A673 (cell line): ENCODE data around the gene CAPN5. TPM values are rescaled to one million over a fixed set of nuclear protein-coding genes. Genes with fewer than 3 reads are reported as not detected.

Experiments used
- BruUV-seq: library from RNA; stranded (reverse); fragments of 400-500 nt; replicated peaks from 2 replicates; lab custom pipeline; 2021; lab: Mats Ljungman, UMichigan
- CTCF ChIA-PET: fragments of 300-600 bp; sonication (Branson Sonifier 250); formaldehyde crosslinking; loops from one replicate; lab custom pipeline; 2022; ENCODE audit warnings: antibody characterized with exemption; lab: Charles Lee
- POLR2A ChIA-PET: fragments of 300-600 bp; sonication (Branson Sonifier 250); formaldehyde crosslinking; loops from one replicate; lab custom pipeline; 2022; ENCODE audit warnings: antibody characterized with exemption; ENCODE audit not compliant: low non-redundant PET; lab: Charles Lee
- DNase-seq: peaks from one replicate; pipeline ENCODE4 v3.0.0-alpha.2; 2015; ENCODE audit warnings: low spot score
- H3K27ac ChIP-seq: fragments of 200-600 bp; sonication (generic); 2 replicates; pipeline ENCODE4 v1.5.1; 2016; ENCODE audit warnings: mixed run types, low read depth, mild to moderate bottlenecking, mixed read lengths, antibody characterized with exemption, low read length; ENCODE audit not compliant: poor library complexity, severe bottlenecking
- H3K27me3 ChIP-seq: fragments of 200-600 bp; sonication (generic); replicated peaks from 2 replicates; pipeline ENCODE4 v1.6.1; 2017; ENCODE audit warnings: mixed run types, low read depth, mild to moderate bottlenecking, mixed read lengths, antibody characterized with exemption, low read length; ENCODE audit not compliant: insufficient read depth, poor library complexity
- H3K36me3 ChIP-seq: fragments of 200-600 bp; sonication (generic); 2 replicates; pipeline ENCODE4 v1.6.1; 2016; ENCODE audit warnings: mixed run types, mild to moderate bottlenecking, mixed read lengths, antibody characterized with exemption, low read length; ENCODE audit not compliant: insufficient read depth, poor library complexity, severe bottlenecking
- H3K4me1 ChIP-seq: fragments of 200-600 bp; sonication (generic); 2 replicates; pipeline ENCODE4 v1.6.1; 2017; ENCODE audit warnings: mixed run types, mild to moderate bottlenecking, mixed read lengths, antibody characterized with exemption, low read length; ENCODE audit not compliant: insufficient read depth, poor library complexity, severe bottlenecking
- H3K4me3 ChIP-seq: fragments of 200-600 bp; sonication (generic); 2 replicates; pipeline ENCODE4 v1.5.1; 2016; ENCODE audit warnings: low read depth, mixed run types, mild to moderate bottlenecking, mixed read lengths, low read length; ENCODE audit not compliant: poor library complexity, severe bottlenecking
- H3K9me3 ChIP-seq: fragments of 200-600 bp; sonication (generic); 2 replicates; pipeline ENCODE4 v1.6.1; 2016; ENCODE audit warnings: mixed run types, low read depth, mild to moderate bottlenecking, mixed read lengths, antibody characterized with exemption, low read length; ENCODE audit not compliant: poor library complexity, severe bottlenecking
- CTCF ChIP-seq: fragments of 300-800, 200-600 bp; sonication (generic); conservative IDR thresholded peaks from 2 replicates; pipeline ENCODE4 v1.5.1; 2017; ENCODE audit warnings: low read depth, mild to moderate bottlenecking, antibody characterized with exemption, low read length, moderate library complexity, mixed read lengths
- EZH2 ChIP-seq: fragments of 200-600 bp; sonication (generic); IDR thresholded peaks from 2 replicates; pipeline ENCODE4 v1.6.1; 2017; ENCODE audit warnings: borderline replicate concordance, low read depth, mild to moderate bottlenecking, mixed read lengths, antibody characterized with exemption, low read length; ENCODE audit not compliant: poor library complexity, severe bottlenecking
- intact Hi-C: fragments of 100-400 bp; cut with micrococcal nuclease; formaldehyde crosslinking; loops from one replicate; pipeline ENCODE4 v1.10.0; 2022; ENCODE audit not compliant: unreplicated experiment
- total RNA-seq: library from RNA; stranded (reverse); gene quantifications from 2 replicates; pipeline ENCODE4 v1.2.3, GENCODE V29; 2021

The CAPN5 gene
- total RNA-seq, 1 experiment from 2014 or later = 4.3 TPM

- DNase-seq = no peak
- Histone ChIP-seq H3K4me1 (no peaks in the 10 kb centered on the region), H3K27me3 (no peaks in the 10 kb centered on the region), H3K27ac (no peak overlapping the region), H3K36me3 (no peaks in the 10 kb centered on the region), H3K9me3 (no peaks in the 10 kb centered on the region), H3K4me3 (no peak overlapping the region)
- ChIA-PET CTCF (no interaction called here), POLR2A (no interaction called here)
- no TSS peak for BruUV-seq
- intact Hi-C loops = no loop called here
- no peak for TF ChIP-seq CTCF
- no peak for TF ChIP-seq EZH2
These were observed 107.8 kb downstream of the CAPN5 start for GRCh38 chr11:77174559-77174958.

- BruUV-seq = no TSS peak
- no peak for DNase-seq
- Histone ChIP-seq H3K4me1 (no peaks in the 10 kb centered on the region), H3K9me3 (no peaks in the 10 kb centered on the region), H3K4me3 (no peak overlapping the region), H3K27ac (no peak overlapping the region), H3K27me3 (no peaks in the 10 kb centered on the region), H3K36me3 (no peaks in the 10 kb centered on the region)
- intact Hi-C loops = no loop called here
- ChIA-PET CTCF (no interaction called here), POLR2A (no interaction called here)
- TF ChIP-seq CTCF (no peak), EZH2 (no peak)
These were observed 108.5 kb downstream of the CAPN5 start for GRCh38 chr11:77175021-77175842.

Other genes starting within 250 kb of the CAPN5 start
- 30.2 and 31.0 TPM in 2 replicates for gene ACER3, start 206.1 kb upstream of the CAPN5 start, total RNA-seq
- gene B3GNT6, start 32.6 kb upstream of the CAPN5 start, total RNA-seq = not detected in 2 replicates
- not detected in 2 replicates for gene OMP, start 35.9 kb downstream of the CAPN5 start, total RNA-seq
- gene MYO7A, start 61.3 kb downstream of the CAPN5 start, total RNA-seq = not detected in 2 replicates
- gene GDPD4, start 234.7 kb downstream of the CAPN5 start, total RNA-seq = not detected in 2 replicates